NCI-H524 treated with DMSO at 0.1 percent for 48 hours (cell line): ENCODE data around the gene CCDC88B.

Source experiments
- DNase-seq: peaks from one replicate; lab custom pipeline; 2025; lab: John Stamatoyannopoulos, UW

The CCDC88B gene, protein sequence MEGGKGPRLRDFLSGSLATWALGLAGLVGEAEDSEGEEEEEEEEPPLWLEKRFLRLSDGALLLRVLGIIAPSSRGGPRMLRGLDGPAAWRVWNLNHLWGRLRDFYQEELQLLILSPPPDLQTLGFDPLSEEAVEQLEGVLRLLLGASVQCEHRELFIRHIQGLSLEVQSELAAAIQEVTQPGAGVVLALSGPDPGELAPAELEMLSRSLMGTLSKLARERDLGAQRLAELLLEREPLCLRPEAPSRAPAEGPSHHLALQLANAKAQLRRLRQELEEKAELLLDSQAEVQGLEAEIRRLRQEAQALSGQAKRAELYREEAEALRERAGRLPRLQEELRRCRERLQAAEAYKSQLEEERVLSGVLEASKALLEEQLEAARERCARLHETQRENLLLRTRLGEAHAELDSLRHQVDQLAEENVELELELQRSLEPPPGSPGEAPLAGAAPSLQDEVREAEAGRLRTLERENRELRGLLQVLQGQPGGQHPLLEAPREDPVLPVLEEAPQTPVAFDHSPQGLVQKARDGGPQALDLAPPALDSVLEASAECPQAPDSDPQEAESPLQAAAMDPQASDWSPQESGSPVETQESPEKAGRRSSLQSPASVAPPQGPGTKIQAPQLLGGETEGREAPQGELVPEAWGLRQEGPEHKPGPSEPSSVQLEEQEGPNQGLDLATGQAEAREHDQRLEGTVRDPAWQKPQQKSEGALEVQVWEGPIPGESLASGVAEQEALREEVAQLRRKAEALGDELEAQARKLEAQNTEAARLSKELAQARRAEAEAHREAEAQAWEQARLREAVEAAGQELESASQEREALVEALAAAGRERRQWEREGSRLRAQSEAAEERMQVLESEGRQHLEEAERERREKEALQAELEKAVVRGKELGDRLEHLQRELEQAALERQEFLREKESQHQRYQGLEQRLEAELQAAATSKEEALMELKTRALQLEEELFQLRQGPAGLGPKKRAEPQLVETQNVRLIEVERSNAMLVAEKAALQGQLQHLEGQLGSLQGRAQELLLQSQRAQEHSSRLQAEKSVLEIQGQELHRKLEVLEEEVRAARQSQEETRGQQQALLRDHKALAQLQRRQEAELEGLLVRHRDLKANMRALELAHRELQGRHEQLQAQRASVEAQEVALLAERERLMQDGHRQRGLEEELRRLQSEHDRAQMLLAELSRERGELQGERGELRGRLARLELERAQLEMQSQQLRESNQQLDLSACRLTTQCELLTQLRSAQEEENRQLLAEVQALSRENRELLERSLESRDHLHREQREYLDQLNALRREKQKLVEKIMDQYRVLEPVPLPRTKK (N-terminal part only)

GRCh38 chr11:64339754-64340408 is at the start of gene CCDC88B:
TSS of gene CCDC88B (plus strand) at chr11:64340204. CDS start at chr11:64340267, 63 bp downstream.
- no peak for DNase-seq

DNA sequence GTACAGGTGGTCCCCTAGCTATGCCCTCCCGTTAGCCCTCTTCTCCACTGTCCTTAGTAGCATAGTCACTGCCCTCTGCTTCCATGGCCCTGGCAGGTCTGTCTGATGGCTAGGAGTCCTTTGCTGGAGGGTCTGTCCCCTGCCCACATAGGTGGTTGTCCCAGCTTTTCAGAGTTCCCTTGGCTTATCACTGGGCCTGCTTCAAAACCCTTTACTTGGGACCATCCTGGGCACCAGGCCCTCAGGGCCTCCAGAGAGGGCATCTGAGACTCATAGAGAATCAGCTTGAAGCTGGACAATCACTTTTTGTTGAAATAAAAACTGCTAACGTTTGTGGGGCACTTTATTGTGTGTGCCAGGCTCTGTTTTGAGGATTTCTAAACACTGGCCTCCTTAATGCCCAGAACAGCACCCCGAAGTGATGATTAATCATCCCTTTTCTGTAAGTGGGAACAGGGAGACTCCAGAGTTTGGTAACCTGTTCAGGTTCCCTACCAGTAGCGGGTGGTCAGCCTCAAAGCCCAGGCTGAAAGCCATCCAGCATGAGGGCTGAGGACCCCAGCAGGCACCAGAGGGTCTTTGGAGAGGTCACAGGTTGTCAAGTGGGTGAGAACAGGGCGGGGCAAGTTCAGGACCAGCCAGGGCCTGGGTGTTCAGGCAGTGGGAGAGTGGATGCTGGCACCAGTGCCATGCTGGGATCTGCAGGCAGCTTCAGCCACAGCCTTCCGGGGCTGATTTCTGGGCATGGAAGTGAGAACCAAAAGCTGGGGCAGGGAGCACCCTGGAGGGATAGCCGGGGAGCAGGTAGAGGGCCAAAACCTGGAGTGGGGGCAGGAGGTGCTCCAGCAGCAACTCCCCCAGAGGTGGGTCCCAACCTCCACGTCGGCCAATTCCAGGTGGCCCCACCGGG is 49.4 kb upstream of the CCDC88B start:
- no peak for DNase-seq

DNA sequence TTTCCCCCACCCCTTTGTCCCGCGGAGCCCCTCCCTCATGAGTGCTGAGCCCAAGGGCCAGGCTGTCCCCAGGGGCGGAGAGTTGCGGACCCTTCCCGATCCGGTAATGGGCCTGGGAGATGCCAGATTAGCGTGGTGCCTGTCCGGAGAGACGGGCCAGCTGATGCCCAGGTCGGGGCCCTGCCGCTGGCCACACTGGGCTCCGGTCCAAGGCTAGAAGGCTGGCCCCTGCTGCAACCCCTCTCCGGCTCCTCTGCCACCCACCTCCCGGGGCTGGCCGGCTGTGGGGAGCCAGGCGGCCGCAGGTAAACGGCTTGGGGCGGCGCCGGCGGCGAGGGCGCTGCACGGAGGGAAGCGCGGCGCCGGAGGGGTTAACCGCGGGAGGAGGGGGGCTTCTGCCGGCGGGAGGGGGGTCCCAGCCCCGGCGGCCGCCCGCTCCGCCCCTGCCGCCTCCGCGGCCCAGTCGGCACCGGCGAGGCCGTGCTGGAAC is 48.7 kb upstream of the CCDC88B start, which contains the start of gene KCNK4:
KCNK4 (plus strand) TSS at position 41 of the 490 bp plus-strand sequence. CDS start 1,717 bp downstream, outside the sequence.
- DNase-seq: no peak

GRCh38 chr11:64291752-64292459 is 48.1 kb upstream of the CCDC88B start:
- no peak for DNase-seq

DNA sequence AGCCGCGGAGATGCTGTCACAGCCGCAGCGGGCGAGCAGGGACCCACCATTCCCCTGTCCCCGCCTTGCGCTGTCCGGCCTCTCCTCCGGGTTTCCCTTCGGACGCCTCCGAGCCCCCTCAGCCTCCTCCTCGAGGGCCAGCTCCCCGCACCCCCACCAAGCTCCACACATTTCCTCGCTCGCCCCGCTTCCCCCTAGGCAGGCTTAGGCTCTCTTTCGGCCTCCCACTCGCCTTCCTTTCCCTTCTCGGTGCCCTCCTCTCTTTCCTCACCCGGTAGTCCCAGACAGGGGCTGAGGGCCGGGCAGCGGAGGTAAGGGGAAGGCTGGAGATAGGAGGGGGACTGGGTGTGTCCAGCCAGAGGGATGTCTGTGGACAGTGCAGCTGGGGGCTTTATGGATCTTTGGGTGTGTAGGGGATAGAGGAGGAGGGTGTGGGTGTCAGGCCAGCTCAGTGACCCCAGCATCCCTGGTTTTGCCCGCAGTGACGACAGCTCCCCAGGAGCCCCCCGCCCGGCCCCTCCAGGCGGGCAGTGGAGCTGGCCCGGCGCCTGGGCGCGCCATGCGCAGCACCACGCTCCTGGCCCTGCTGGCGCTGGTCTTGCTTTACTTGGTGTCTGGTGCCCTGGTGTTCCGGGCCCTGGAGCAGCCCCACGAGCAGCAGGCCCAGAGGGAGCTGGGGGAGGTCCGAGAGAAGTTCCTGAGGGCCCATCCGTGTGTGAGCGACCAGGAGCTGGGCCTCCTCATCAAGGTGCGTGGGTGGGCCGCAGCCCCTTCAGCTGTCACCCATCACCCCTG is 47.3 kb upstream of the CCDC88B start:
- no peak for DNase-seq

- no peak for DNase-seq
Observed at GRCh38 chr11:64294774-64295173, 45.2 kb upstream of the CCDC88B start.

- DNase-seq: no peak
Observed at GRCh38 chr11:64295760-64296159, 44.2 kb upstream of the CCDC88B start.

- DNase-seq: no peak
Observed at GRCh38 chr11:64296236-64296635, 43.8 kb upstream of the CCDC88B start.

DNA sequence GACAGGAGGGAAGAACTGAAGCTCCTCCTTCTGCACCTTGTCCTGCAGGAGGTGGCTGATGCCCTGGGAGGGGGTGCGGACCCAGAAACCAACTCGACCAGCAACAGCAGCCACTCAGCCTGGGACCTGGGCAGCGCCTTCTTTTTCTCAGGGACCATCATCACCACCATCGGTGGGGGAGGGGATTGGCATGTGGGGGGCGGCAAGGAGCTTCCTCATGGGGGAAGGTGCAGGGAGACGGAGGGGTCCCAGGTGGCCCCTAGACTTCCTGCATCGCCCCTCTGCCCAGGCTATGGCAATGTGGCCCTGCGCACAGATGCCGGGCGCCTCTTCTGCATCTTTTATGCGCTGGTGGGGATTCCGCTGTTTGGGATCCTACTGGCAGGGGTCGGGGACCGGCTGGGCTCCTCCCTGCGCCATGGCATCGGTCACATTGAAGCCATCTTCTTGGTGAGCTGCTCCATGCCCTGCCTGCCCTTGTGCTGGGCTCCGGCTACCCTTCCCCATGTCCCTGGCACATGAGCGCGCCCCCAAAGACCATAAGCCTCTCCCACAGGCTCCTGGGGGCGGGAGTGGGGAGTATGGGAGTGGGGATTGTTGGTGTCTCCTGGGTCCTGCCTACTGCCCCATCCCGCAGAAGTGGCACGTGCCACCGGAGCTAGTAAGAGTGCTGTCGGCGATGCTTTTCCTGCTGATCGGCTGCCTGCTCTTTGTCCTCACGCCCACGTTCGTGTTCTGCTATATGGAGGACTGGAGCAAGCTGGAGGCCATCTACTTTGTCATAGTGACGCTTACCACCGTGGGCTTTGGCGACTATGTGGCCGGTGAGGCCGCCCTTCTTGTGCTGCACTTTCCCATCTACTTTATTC is 42.9 kb upstream of the CCDC88B start:
- no peak for DNase-seq

- no peak for DNase-seq
Observed at GRCh38 chr11:64297699-64298358, 42.2 kb upstream of the CCDC88B start.

DNA sequence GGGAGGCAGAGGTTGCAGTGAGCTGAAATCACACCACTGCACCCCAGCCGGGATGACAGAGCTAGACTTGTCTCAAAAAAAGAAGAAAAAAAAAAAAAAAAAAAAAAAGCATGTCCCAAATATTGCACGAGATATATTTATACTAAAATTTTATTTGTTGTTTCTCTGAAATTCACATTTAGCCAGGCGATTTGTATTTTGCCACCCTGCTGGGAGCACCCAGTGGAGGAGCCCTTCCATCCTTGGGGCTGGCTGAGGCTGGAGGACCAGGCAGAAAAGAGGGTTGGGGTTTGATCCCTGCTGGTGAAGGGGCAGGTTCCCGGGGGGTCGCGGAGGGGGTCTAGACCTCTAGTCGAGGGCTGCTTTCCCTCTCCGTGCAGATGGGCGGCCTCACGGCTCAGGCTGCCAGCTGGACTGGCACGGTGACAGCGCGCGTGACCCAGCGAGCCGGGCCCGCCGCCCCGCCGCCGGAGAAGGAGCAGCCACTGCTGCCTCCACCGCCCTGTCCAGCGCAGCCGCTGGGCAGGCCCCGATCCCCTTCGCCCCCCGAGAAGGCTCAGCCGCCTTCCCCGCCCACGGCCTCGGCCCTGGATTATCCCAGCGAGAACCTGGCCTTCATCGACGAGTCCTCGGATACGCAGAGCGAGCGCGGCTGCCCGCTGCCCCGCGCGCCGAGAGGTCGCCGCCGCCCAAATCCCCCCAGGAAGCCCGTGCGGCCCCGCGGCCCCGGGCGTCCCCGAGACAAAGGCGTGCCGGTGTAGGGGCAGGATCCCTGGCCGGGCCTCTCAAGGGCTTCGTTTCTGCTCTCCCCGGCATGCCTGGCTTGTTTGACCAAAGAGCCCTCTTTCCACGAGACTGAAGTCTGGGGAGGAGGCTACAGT is 40.8 kb upstream of the CCDC88B start:
- no peak for DNase-seq

DNA sequence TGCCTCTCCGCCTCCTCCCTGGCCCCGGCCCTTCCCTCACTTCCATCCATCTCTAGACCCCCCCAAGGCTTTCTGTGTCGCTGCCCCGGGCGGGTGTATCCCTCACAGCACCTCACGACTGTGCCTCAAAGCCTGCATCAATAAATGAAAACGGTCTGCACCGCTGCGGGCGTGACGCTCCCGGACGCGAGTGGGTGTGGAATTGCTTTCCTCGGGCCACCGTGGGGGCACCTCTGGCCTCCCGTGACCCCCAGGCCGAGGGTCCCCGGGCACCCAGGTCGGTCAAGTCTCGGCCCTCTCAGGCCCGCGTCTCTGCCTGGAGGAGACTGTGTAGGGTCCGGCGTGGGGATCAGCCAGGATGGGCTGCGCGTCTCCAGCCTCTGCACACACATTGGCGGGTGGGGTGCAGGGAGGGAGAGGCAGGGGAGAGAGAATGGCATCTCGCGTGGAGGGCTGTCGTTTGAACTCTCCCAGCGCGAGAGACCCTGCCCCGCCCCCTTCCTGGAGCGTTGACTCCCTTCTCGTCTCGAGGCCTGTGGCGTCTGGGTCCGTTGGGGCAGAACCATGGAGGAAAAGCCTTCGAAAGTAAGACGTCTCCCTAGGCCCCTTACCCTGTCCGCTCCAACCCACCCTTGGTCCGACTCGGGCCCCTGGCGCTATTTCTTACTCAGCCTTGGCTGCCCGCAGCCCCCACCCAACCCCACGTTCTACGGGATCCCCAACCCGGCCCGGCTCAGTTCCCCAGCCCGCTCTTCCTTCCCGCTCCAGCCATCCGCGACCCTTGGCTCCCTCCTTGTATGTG is 40.0 kb upstream of the CCDC88B start, which contains the start of gene CATSPERZ:
CATSPERZ (plus strand) TSS at position 512 of the 802 bp plus-strand sequence; CDS start at position 565, 53 bp downstream.
- DNase-seq: no peak

DNA sequence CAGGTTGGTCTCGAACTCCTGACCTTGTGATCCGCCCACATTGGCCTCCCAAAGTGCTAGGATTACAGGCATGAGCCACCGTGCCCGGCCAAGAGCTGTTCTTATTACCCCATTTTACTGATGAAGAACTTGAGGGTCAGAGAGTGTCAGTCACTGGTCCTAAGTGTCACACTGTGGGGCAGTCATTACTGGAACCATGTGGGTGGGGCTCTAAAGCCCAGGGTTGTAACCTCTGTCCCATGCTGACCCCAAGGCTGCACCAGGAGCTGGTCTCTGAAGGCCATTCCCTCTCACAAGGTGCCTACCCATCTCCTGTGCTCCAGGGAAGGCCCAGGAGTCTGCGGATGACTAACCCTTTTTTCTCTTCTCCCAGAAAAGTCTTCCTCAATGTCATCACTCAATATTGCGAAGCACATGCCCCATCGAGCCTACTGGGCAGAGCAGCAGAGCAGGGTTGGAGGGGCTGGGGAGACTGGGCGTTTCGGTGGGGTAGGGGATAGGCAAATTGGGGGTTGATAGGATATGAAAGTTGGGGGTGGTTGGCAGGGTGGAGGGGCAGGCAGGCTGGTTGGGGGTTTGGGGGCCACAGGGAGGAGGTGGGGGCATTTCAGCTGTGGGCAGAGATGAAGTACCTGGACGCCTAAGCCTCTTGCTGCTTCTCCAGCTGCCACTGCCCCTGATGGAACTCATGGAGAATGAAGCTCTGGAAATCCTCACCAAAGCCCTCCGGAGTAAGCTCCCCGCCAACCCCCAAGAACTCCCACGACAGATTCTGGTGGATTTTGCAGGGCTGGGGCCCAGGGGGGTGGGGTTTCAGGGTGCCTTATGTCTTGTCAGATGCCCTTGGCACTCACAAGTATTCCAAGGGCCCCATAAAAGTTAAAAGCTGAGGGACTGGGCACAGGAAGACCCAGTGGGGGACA is 36.6 kb upstream of the CCDC88B start:
- DNase-seq: no peak

GRCh38 chr11:64304032-64304315 is 36.0 kb upstream of the CCDC88B start:
- DNase-seq: no peak
